H9 (cell line): Measurements from ENCODE around the gene GNB3. TPM values are rescaled to one million over a fixed set of nuclear protein-coding genes. Genes with fewer than 3 reads are reported as not detected.

ENCODE experiments used
- DNase-seq: peaks from one replicate; pipeline ENCODE4 v3.0.0-alpha.2; 2017
- H2AFZ ChIP-seq: one replicate; pipeline ENCODE4 v1.6.1; 2013; ENCODE audit warnings: mild to moderate bottlenecking, low read length, control low read depth, moderate library complexity
- H2AK5ac ChIP-seq: 2 replicates; pipeline ENCODE4 v1.6.1; 2013; ENCODE audit warnings: low read length, control low read depth, mixed read lengths; ENCODE audit not compliant: insufficient read length
- H2BK120ac ChIP-seq: one replicate; pipeline ENCODE4 v1.6.1; 2013; ENCODE audit warnings: low read depth, mild to moderate bottlenecking, low read length, control low read depth, inconsistent platforms; ENCODE audit not compliant: poor library complexity, severe bottlenecking
- H2BK12ac ChIP-seq: 2 replicates; pipeline ENCODE4 v1.6.1; 2013; ENCODE audit warnings: low read length, control low read depth, mixed read lengths, low read depth; ENCODE audit not compliant: insufficient read length
- H2BK15ac ChIP-seq: 2 replicates; pipeline ENCODE4 v1.6.1; 2013; ENCODE audit warnings: low read depth, low read length, control low read depth
- H2BK20ac ChIP-seq: one replicate; pipeline ENCODE4 v1.6.1; 2013; ENCODE audit warnings: low read depth, mild to moderate bottlenecking, low read length, control low read depth, inconsistent platforms; ENCODE audit not compliant: poor library complexity, severe bottlenecking
- H2BK5ac ChIP-seq: 2 replicates; pipeline ENCODE4 v1.6.1; 2013; ENCODE audit warnings: low read length, control low read depth, mixed read lengths; ENCODE audit not compliant: insufficient read length
- H3K14ac ChIP-seq: 2 replicates; pipeline ENCODE4 v1.6.1; 2013; ENCODE audit warnings: low read length, control low read depth; ENCODE audit not compliant: insufficient read depth
- H3K18ac ChIP-seq: 2 replicates; pipeline ENCODE4 v1.6.1; 2013; ENCODE audit warnings: low read depth, mild to moderate bottlenecking, mixed read lengths, low read length, control low read depth; ENCODE audit not compliant: insufficient read length
- H3K23ac ChIP-seq: 2 replicates; pipeline ENCODE4 v1.6.1; 2013; ENCODE audit warnings: low read length, control low read depth, mixed read lengths, low read depth; ENCODE audit not compliant: insufficient read length
- H3K23me2 ChIP-seq: 2 replicates; pipeline ENCODE4 v1.6.1; 2013; ENCODE audit warnings: low read depth, mild to moderate bottlenecking, mixed read lengths, low read length, control low read depth; ENCODE audit not compliant: insufficient read length, poor library complexity, severe bottlenecking
- H3K27ac ChIP-seq: 2 replicates; pipeline ENCODE4 v1.5.1; 2013; ENCODE audit warnings: low read length, control low read depth, mixed read lengths, low read depth; ENCODE audit not compliant: insufficient read length
- H3K27me3 ChIP-seq: 2 replicates; pipeline ENCODE4 v1.6.1; 2013; ENCODE audit warnings: low read length, control low read depth, inconsistent platforms; ENCODE audit not compliant: insufficient read depth
- H3K4ac ChIP-seq: 2 replicates; pipeline ENCODE4 v1.6.1; 2013; ENCODE audit warnings: low read depth, mild to moderate bottlenecking, control low read depth, inconsistent platforms, low read length, moderate library complexity
- H3K4me1 ChIP-seq: 2 replicates; pipeline ENCODE4 v1.6.1; 2013; ENCODE audit warnings: low read length, control low read depth, inconsistent platforms; ENCODE audit not compliant: insufficient read depth
- H3K4me2 ChIP-seq: 2 replicates; pipeline ENCODE4 v1.6.1; 2013; ENCODE audit warnings: low read length, control low read depth, mixed read lengths; ENCODE audit not compliant: insufficient read length, insufficient read depth
- H3K56ac ChIP-seq: 2 replicates; pipeline ENCODE4 v1.6.1; 2013; ENCODE audit warnings: low read depth, mild to moderate bottlenecking, mixed read lengths, low read length, control low read depth; ENCODE audit not compliant: insufficient read length
- H3K79me1 ChIP-seq: 2 replicates; pipeline ENCODE4 v1.6.1; 2013; ENCODE audit warnings: low read depth, mild to moderate bottlenecking, moderate library complexity, low read length, control low read depth, inconsistent platforms; ENCODE audit not compliant: insufficient read depth, poor library complexity, severe bottlenecking
- H3K79me2 ChIP-seq: 2 replicates; pipeline ENCODE4 v1.6.1; 2013; ENCODE audit warnings: low read length, control low read depth, inconsistent platforms; ENCODE audit not compliant: insufficient read depth
- H3K9ac ChIP-seq: 2 replicates; pipeline ENCODE4 v1.6.1; 2013; ENCODE audit warnings: low read length, control low read depth, mixed read lengths; ENCODE audit not compliant: insufficient read length; ENCODE audit errors: extremely low read depth
- H3K9me3 ChIP-seq: one replicate; pipeline ENCODE4 v1.6.1; 2013; ENCODE audit warnings: low read depth, low read length, inconsistent platforms; ENCODE audit not compliant: control insufficient read depth
- H3T11ph ChIP-seq: one replicate; pipeline ENCODE4 v1.6.1; 2013; ENCODE audit warnings: mild to moderate bottlenecking, low read length, control low read depth, inconsistent platforms
- H4K20me1 ChIP-seq: one replicate; pipeline ENCODE4 v1.6.1; 2013; ENCODE audit not compliant: control insufficient read depth, insufficient read length, insufficient read depth
- H4K5ac ChIP-seq: 2 replicates; pipeline ENCODE4 v1.6.1; 2013; ENCODE audit warnings: low read depth, mild to moderate bottlenecking, mixed read lengths, low read length, control low read depth; ENCODE audit not compliant: insufficient read length
- H4K8ac ChIP-seq: replicated peaks from 2 replicates; pipeline ENCODE4 v1.6.1; 2013; ENCODE audit warnings: low read length, control low read depth, mixed read lengths, low read depth; ENCODE audit not compliant: insufficient read length
- H4K91ac ChIP-seq: 2 replicates; pipeline ENCODE4 v1.6.1; 2013; ENCODE audit warnings: low read depth, mild to moderate bottlenecking, moderate library complexity, mixed read lengths, low read length, control low read depth; ENCODE audit not compliant: insufficient read length
- H3K27ac Mint-ChIP-seq, 3 experiments: 2 replicates in 2 of 3; 3 replicates in 1 of 3; pipeline ENCODE4 v1.8.0; 2020 to 2021; ENCODE audit warnings: mixed read lengths in 3 of 3, mild to moderate bottlenecking in 1 of 3, moderate library complexity in 1 of 3
- H3K27me3 Mint-ChIP-seq: 2 replicates; pipeline ENCODE4 v1.8.0; 2021; ENCODE audit warnings: low read depth, mild to moderate bottlenecking, moderate library complexity, mixed read lengths
- H3K36me3 Mint-ChIP-seq, 3 experiments: 2 replicates in 2 of 3; 3 replicates in 1 of 3; pipeline ENCODE4 v1.8.0; 2020 to 2021; ENCODE audit warnings: low read depth in 3 of 3, mixed read lengths in 3 of 3; ENCODE audit not compliant: insufficient read depth in 1 of 3
- H3K4me1 Mint-ChIP-seq, 2 experiments: 2 replicates each; pipeline ENCODE4 v1.8.0; 2020; ENCODE audit warnings: mixed read lengths in 2 of 2
- H3K4me3 Mint-ChIP-seq, 2 experiments: 2 replicates in 1 of 2; 3 replicates in 1 of 2; pipeline ENCODE4 v1.8.0; 2020 to 2021; ENCODE audit warnings: mild to moderate bottlenecking in 2 of 2, mixed read lengths in 2 of 2, moderate library complexity in 1 of 2
- H3K9me3 Mint-ChIP-seq, 2 experiments: 2 replicates in 1 of 2; 3 replicates in 1 of 2; pipeline ENCODE4 v1.8.0; 2020; ENCODE audit warnings: mild to moderate bottlenecking in 2 of 2, mixed read lengths in 2 of 2, moderate library complexity in 1 of 2
- CTCF ChIP-seq: fragments of 200-600 bp; sonication (generic); conservative IDR thresholded peaks from 3 replicates; pipeline ENCODE4 v1.8.0; 2021; ENCODE audit warnings: antibody characterized with exemption, mild to moderate bottlenecking
- WGBS: extraction: QIAGEN DNeasy Blood & Tissue Kit; methylation state at CpG from one replicate; pipeline ENCODE4 v1.1.7; 2013; ENCODE audit warnings: missing lambda C conversion rate, low lambda C conversion rate, mixed read lengths; ENCODE audit not compliant: insufficient read length; ENCODE audit errors: extremely low coverage; 5-methylcytosine and 5-hydroxymethylcytosine counted together
- total RNA-seq: library from RNA; stranded (reverse); gene quantifications from 2 replicates; pipeline ENCODE4 v1.2.1, GENCODE V29; 2021

The GNB3 gene
- total RNA-seq, 1 experiment from 2014 or later: 17.3 TPM

DNA sequence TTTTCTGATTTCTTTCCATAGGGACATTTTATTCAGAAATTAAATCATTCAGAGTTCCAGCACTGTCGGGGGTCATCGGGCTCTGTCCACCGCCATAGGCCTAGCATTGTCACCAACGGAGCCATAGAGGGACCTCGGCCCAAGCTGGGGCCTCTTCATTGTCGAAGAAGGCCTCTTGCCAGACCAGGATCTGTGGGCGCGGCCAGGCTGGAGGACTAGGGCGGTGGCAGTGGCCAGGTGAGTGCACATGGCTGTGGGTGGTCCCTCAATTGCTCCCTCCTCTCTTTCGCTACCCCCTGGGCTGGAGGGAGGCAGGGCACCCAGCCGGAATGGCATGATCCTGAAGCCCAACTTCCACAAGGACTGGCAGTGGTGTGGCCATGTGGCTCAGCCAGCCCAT, 43.0 kb downstream of the GNB3 start:
- no peak overlapping the region for H3K27ac ChIP-seq
- Mint-ChIP-seq H3K9me3 (no peaks in the 10 kb centered on the region; a peak in 1 of 5 replicates), H3K4me1 (peaks cover 26 to 36% of the 10 kb centered on the region in 2 experiments), H3K4me3 (no peak overlapping the region), H3K36me3 (peaks cover 0 to 35% (median 27%) of the 10 kb centered on the region in 3 experiments; a peak in 4 of 7 replicates), H3K27ac (peak overlapping the region in 2 of 3 experiments; percentile 70 to 81; a peak in 3 of 7 replicates), H3K27me3 (no peaks in the 10 kb centered on the region)
- peaks cover 2% of the 10 kb centered on the region; the same call in 1 of the 2 replicates for H3K4me1 ChIP-seq
- H3K56ac ChIP-seq: no peak overlapping the region
- no peaks in the 10 kb centered on the region for H3K79me2 ChIP-seq
- H2BK20ac ChIP-seq: no peak overlapping the region
- WGBS: no CpG with 5 or more reads among the region's 11 CpGs
- H4K20me1 ChIP-seq: no peaks in the 10 kb centered on the region
- no peak overlapping the region for H3K14ac ChIP-seq
- no peaks in the 10 kb centered on the region for H3K27me3 ChIP-seq
- no peak overlapping the region for H2BK15ac ChIP-seq
- TF ChIP-seq CTCF: no peak
- H2BK5ac ChIP-seq: no peak overlapping the region
- no peak overlapping the region for H3K4ac ChIP-seq
- H2BK120ac ChIP-seq: no peak overlapping the region
- no peak overlapping the region for H4K8ac ChIP-seq
- H2AK5ac ChIP-seq: no peak overlapping the region
- DNase-seq: no peak
- H2AFZ ChIP-seq: no peak overlapping the region
- H3K23ac ChIP-seq: no peak overlapping the region
- no peak overlapping the region for H2BK12ac ChIP-seq
- H3K23me2 ChIP-seq: no peaks in the 10 kb centered on the region
- H3K4me2 ChIP-seq: no peak overlapping the region
- H3K9me3 ChIP-seq: no peaks in the 10 kb centered on the region
- no peaks in the 10 kb centered on the region for H3K79me1 ChIP-seq
- no peak overlapping the region for H3T11ph ChIP-seq
- no peak overlapping the region for H3K9ac ChIP-seq
- H3K18ac ChIP-seq: no peak overlapping the region
- H4K91ac ChIP-seq: no peak overlapping the region
- no peak overlapping the region for H4K5ac ChIP-seq
